ENCODE data around the gene FZD10. TPM values are rescaled to one million over a fixed set of nuclear protein-coding genes. Genes with fewer than 3 reads are reported as not detected.

FZD10 gene
- total and polyA plus RNA-seq, 12 donors, result 0.04 to 0.24 (median 0.07) TPM; not detected in 5

DNA sequence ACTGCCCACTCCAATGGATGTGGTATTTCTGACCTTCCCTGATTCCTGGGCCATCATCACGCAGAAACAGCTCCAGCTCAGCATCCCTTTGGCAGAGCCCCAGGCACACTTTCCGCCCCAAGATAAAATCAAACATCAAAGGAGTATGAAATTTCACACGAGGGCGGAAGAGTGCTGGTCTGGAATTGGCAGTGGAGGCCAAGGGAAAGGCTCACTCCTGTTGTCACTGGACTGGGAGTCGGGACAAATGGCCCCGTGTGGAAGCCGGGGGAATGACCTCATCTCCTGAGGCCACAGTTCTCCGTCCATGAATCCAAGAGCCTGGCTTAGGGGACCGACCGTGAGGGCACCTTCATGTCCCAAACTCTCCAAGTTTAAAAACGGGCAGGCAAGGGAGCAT, 40.9 kb downstream of the FZD10 start:
- peaks cover 0 to 23% (median 0%) of the 10 kb centered on the region in 11 donors for H3K9me3 ChIP-seq
- no peak overlapping the region for H3K27ac ChIP-seq
- no peak for DNase-seq
- no peak overlapping the region for H3K4me3 ChIP-seq
- peaks cover 0 to 25% (median 10%) of the 10 kb centered on the region in 7 donors for H3K27me3 ChIP-seq
- 49 to 57% methylated on average over 11 of the region's 11 CpGs for WGBS, 2 donors
- no peaks in the 10 kb centered on the region for H3K4me1 ChIP-seq
- TF ChIP-seq, protein P1, sequence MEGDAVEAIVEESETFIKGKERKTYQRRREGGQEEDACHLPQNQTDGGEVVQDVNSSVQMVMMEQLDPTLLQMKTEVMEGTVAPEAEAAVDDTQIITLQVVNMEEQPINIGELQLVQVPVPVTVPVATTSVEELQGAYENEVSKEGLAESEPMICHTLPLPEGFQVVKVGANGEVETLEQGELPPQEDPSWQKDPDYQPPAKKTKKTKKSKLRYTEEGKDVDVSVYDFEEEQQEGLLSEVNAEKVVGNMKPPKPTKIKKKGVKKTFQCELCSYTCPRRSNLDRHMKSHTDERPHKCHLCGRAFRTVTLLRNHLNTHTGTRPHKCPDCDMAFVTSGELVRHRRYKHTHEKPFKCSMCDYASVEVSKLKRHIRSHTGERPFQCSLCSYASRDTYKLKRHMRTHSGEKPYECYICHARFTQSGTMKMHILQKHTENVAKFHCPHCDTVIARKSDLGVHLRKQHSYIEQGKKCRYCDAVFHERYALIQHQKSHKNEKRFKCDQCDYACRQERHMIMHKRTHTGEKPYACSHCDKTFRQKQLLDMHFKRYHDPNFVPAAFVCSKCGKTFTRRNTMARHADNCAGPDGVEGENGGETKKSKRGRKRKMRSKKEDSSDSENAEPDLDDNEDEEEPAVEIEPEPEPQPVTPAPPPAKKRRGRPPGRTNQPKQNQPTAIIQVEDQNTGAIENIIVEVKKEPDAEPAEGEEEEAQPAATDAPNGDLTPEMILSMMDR (IDR thresholded peaks at IDR 0.05), result no peak
- no peaks in the 10 kb centered on the region for H3K36me3 ChIP-seq
- no peak for ATAC-seq
- intact Hi-C loops (cut with DNase I), result no loop called here

DNA sequence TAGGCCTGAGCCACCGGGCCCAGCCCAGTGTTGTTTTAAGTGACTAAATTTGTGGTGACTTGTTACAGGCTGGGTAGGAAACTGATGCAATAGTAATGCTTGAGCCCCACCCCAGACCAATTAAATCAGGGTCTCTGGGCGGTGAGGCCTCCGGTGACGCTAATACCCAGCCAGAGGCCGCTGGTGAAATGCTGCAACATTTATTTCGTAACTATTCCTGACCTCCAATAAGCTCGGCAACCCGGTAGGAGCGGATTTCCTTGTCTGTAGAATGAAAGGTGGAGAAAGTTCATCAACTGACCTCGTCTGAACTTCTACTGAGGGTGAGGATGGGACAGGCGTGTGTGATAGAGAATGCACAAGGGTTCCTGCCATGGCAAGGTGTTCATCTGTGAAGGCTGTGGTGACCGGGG, 42.3 kb downstream of the FZD10 start:
- Histone ChIP-seq H3K27me3 (peaks cover 0 to 11% (median 0%) of the 10 kb centered on the region in 7 donors), H3K9me3 (peaks cover 0 to 32% (median 0%) of the 10 kb centered on the region in 11 donors), H3K27ac (no peak overlapping the region), H3K4me1 (no peaks in the 10 kb centered on the region), H3K36me3 (no peaks in the 10 kb centered on the region), H3K4me3 (no peak overlapping the region)
- intact Hi-C loops (cut with DNase I), result no loop called here
- DNase-seq (no peak), ATAC-seq (no peak)
- 86% methylated on average over 12 of the region's 12 CpGs for WGBS, 2 donors
- TF ChIP-seq, protein P1 (IDR thresholded peaks at IDR 0.05), result no peak

DNA sequence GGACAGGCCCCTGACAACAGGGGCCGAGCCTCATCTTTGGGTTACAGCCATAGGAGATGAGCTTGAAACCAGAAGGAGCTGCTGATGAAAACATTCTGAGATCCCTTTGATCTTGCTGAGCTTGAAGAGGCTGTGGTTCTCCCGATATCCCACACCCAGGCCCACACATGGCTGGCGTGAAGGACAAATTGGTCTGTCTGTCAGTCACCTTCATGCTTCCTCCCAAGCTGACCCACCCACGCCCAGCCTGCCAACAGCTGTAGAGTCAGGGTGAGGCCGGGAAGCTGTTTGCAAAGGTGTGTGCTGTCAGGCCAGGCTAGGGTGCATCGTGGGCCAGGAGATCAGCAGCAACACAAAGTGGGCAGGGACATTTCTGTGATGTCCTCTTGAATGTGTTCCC, 43.2 kb downstream of the FZD10 start:
- intact Hi-C loops (cut with DNase I), result no loop called here
- no peak overlapping the region for H3K4me3 ChIP-seq
- 67 to 77% methylated on average over 6 of the region's 6 CpGs for WGBS, 2 donors
- TF ChIP-seq, protein P1 (IDR thresholded peaks at IDR 0.05), result no peak
- ATAC-seq, result no peak
- peaks cover 0 to 29% (median 0%) of the 10 kb centered on the region in 11 donors for H3K9me3 ChIP-seq
- no peak for DNase-seq
- no peaks in the 10 kb centered on the region for H3K36me3 ChIP-seq
- peaks cover 0 to 10% (median 0%) of the 10 kb centered on the region in 7 donors for H3K27me3 ChIP-seq
- H3K4me1 ChIP-seq, result no peaks in the 10 kb centered on the region
- no peak overlapping the region for H3K27ac ChIP-seq

DNA sequence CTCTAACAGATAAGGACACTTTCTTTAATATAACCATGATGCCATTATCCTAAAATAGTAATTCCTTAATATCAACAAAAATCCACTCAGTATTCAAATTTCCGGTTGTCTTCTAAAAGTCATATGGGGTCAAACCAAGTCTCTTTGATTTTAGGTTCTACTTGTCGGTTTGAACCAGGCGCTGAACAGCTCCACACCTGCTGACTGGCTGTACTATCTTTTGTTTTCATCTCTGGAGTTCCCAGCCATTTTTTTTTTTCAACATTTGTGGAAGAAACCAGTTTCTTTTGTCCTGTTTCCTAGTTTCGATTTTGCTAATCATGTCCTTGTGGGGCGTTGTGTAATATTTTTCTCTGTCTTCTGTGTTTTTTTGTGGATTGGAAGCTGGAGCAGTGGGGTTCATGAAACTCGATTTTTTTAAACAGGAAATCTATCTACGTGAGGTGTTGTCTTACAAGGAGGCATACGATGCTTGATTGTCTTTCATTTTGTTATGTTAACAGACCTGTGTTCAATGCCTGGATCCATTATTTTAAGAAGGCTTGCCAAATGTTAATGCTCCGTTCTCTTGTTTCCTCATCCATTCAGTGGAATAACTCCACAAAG, 50.2 kb downstream of the FZD10 start:
- peaks cover 0 to 18% (median 0%) of the 10 kb centered on the region in 7 donors for H3K27me3 ChIP-seq
- H3K4me3 ChIP-seq, result no peak overlapping the region
- DNase-seq (no peak), ATAC-seq (no peak)
- intact Hi-C loops (cut with DNase I), result no loop called here
- H3K27ac ChIP-seq, result no peak overlapping the region
- TF ChIP-seq, protein P1 (IDR thresholded peaks at IDR 0.05), result no peak
- 51 to 53% methylated on average over 9 of the region's 9 CpGs for WGBS, 2 donors
- H3K36me3 ChIP-seq, result no peaks in the 10 kb centered on the region
- H3K4me1 ChIP-seq, result no peaks in the 10 kb centered on the region
- peaks cover 0 to 12% (median 0%) of the 10 kb centered on the region in 11 donors for H3K9me3 ChIP-seq

Data from heart right ventricle (tissue), 16 donors.